Adrenal gland (tissue), 5 donors: ENCODE data around the gene AP4E1.

Experiments used
- POLR2A ChIP-seq, 2 donors: fragments of 450-650 bp; IDR thresholded peaks; one replicate each; pipeline ENCODE4 v1.6.1; 2017; ENCODE audit warnings: antibody characterized with exemption in 2 of 2, mild to moderate bottlenecking in 2 of 2, moderate library complexity in 1 of 2
- TF ChIP-seq, protein P1 (sequence below), 6 experiments: fragments of 450-650 bp in 4 of 6; fragments of 200-600 bp in 2 of 6; sonication (generic) in 1 of 6; IDR thresholded peaks; 1 replicate in 5 of 6; 2 replicates in 1 of 6; pipeline versions ENCODE4 v1.5.1 to v1.8.0; 2016 to 2021; ENCODE audit warnings: antibody characterized with exemption in 6 of 6, mild to moderate bottlenecking in 2 of 6, moderate library complexity in 1 of 6
- donor health status: DM: no; HTN: no; CAD: no.

DNA sequence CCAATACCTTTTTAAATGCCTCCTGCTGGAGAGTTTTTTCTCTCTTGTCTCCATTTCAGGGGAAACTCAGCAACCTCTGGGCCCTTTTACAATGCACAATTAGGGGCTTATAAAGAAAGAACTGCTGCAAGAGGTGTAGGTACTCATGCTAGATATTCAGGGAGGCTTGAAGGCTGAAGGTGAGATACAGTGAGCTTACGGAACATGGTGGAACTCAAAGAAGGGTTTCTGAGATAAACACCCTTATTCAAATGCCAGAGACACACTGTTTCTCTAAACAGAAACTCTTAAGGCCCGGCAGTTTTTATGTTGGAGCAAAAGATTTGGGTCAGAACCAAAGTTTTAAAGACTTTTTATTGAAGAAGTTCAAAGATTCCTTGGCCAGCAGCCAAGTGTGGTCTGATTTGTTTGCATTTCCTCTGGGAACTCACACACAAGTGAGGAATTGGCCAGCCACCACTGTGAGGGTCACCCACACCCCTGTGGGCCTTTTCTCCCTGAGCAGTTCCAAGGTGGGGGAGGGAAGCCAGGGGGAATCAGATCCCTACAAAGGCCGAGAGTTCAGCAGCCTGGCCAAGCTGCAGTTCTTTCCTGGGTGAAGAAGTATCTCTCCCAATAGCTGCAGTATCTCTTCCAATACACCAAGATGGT is 138.4 kb downstream of the AP4E1 start:
- TF ChIP-seq, protein P1, sequence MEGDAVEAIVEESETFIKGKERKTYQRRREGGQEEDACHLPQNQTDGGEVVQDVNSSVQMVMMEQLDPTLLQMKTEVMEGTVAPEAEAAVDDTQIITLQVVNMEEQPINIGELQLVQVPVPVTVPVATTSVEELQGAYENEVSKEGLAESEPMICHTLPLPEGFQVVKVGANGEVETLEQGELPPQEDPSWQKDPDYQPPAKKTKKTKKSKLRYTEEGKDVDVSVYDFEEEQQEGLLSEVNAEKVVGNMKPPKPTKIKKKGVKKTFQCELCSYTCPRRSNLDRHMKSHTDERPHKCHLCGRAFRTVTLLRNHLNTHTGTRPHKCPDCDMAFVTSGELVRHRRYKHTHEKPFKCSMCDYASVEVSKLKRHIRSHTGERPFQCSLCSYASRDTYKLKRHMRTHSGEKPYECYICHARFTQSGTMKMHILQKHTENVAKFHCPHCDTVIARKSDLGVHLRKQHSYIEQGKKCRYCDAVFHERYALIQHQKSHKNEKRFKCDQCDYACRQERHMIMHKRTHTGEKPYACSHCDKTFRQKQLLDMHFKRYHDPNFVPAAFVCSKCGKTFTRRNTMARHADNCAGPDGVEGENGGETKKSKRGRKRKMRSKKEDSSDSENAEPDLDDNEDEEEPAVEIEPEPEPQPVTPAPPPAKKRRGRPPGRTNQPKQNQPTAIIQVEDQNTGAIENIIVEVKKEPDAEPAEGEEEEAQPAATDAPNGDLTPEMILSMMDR (IDR thresholded peaks at IDR 0.05): no peak
- no peak for TF ChIP-seq POLR2A (IDR thresholded peaks at IDR 0.05)
